HCT116 (cell line): Measurements from ENCODE around the gene FAM177B. TPM values are rescaled to one million over a fixed set of nuclear protein-coding genes. Genes with fewer than 3 reads are reported as not detected.

ENCODE experiments used
- ATAC-seq: fragments of 200-7000 bp; cut with Tn5 transposase; 2 replicates; pipeline ENCODE4 v1.9.1; 2020; ENCODE audit warnings: mild to moderate bottlenecking, moderate library complexity
- BruUV-seq: library from RNA; stranded (reverse); fragments of 400-500 nt; replicated peaks from 2 replicates; lab custom pipeline; 2021; lab: Mats Ljungman, UMichigan
- CTCF ChIA-PET: fragments of 300-600 bp; sonication (Branson Sonifier 250); formaldehyde crosslinking; loops from one replicate; lab custom pipeline; 2021; ENCODE audit warnings: antibody characterized with exemption; lab: Charles Lee
- POLR2A ChIA-PET: fragments of 300-600, 350-600 bp; sonication (Branson Sonifier 250); formaldehyde crosslinking; loops from one replicate; lab custom pipeline; 2021; ENCODE audit warnings: antibody characterized with exemption; lab: Charles Lee
- RAD21 ChIA-PET, 2 experiments: fragments of 300-600 bp; sonication (Branson Sonifier 250); formaldehyde crosslinking; loops; one replicate each; lab custom pipeline; 2023; ENCODE audit warnings: low total read pairs in 2 of 2; ENCODE audit not compliant: uncharacterized antibody in 2 of 2, unreplicated experiment in 2 of 2, low non-redundant PET in 1 of 2; lab: Charles Lee
- DNase-seq: peaks from one replicate; pipeline ENCODE4 v3.0.0-alpha.2; 2010; ENCODE audit warnings: low read depth, low spot score
- H2AFZ ChIP-seq: fragments of 200-600 bp; shearing (Covaris generic), sonication (generic); 2 replicates; pipeline ENCODE4 v1.6.1; 2017; ENCODE audit warnings: low read depth, mixed run types, mixed read lengths, antibody characterized with exemption, low read length; ENCODE audit not compliant: poor library complexity, severe bottlenecking
- H3K27ac ChIP-seq: 2 replicates; pipeline ENCODE4 v1.5.1; 2012; ENCODE audit warnings: low read depth, low read length
- H3K27me3 ChIP-seq: fragments of 200-600 bp; sonication (generic); 2 replicates; pipeline ENCODE4 v1.6.1; 2016; ENCODE audit warnings: mixed run types, low read length, mixed read lengths; ENCODE audit not compliant: insufficient read depth
- H3K36me3 ChIP-seq, 2 experiments: fragments of 200-500 bp in 1 of 2; fragments of 200-600 bp in 1 of 2; sonication (Bioruptor generic) in 1 of 2; sonication (generic) in 1 of 2; 2 replicates each; pipeline versions ENCODE4 v1.5.1 to v1.6.1; 2014 to 2016; ENCODE audit warnings: low read length in 2 of 2, inconsistent platforms in 1 of 2, mixed read lengths in 1 of 2, mixed run types in 1 of 2; ENCODE audit not compliant: insufficient read depth in 2 of 2, control insufficient read depth in 1 of 2
- H3K4me1 ChIP-seq, 2 experiments: fragments of 200-600 bp in 1 of 2; sonication (generic) in 1 of 2; 2 replicates each; pipeline versions ENCODE4 v1.5.1 to v1.6.1; 2012 to 2017; ENCODE audit warnings: low read length in 2 of 2, inconsistent platforms in 1 of 2, mild to moderate bottlenecking in 1 of 2, mixed read lengths in 1 of 2, mixed run types in 1 of 2, moderate library complexity in 1 of 2; ENCODE audit not compliant: insufficient read depth in 2 of 2, control insufficient read depth in 1 of 2
- H3K4me2 ChIP-seq: fragments of 200-600 bp; sonication (generic); 2 replicates; pipeline ENCODE4 v1.6.1; 2017; ENCODE audit warnings: mixed run types, low read length, mixed read lengths
- H3K4me3 ChIP-seq, 2 experiments: fragments of 200-600 bp in 1 of 2; sonication (generic) in 1 of 2; replicated peaks in 1 of 2; 2 replicates each; pipeline ENCODE4 v1.5.1; 2011 to 2016; ENCODE audit warnings: low read length in 2 of 2, control low read depth in 1 of 2, low read depth in 1 of 2, mild to moderate bottlenecking in 1 of 2, mixed read lengths in 1 of 2, mixed run types in 1 of 2
- H3K79me2 ChIP-seq: fragments of 200-600 bp; sonication (generic); 2 replicates; pipeline ENCODE4 v1.6.1; 2017; ENCODE audit warnings: mild to moderate bottlenecking, mixed run types, low read length, moderate library complexity, mixed read lengths; ENCODE audit not compliant: insufficient read depth
- H3K9ac ChIP-seq: fragments of 200-600 bp; sonication (generic); 2 replicates; pipeline ENCODE4 v1.6.1; 2016; ENCODE audit warnings: low read length, mixed read lengths
- H3K9me2 ChIP-seq: fragments of 200-600 bp; sonication (generic), shearing (Covaris generic); 2 replicates; pipeline ENCODE4 v1.6.1; 2017; ENCODE audit warnings: mixed run types, mild to moderate bottlenecking, moderate library complexity; ENCODE audit not compliant: insufficient read depth
- H3K9me3 ChIP-seq, 2 experiments: fragments of 200-500 bp in 1 of 2; fragments of 200-600 bp in 1 of 2; sonication (Bioruptor generic) in 1 of 2; sonication (generic) in 1 of 2; 2 replicates each; pipeline ENCODE4 v1.6.1; 2014 to 2017; ENCODE audit warnings: low read length in 2 of 2, mixed read lengths in 2 of 2, inconsistent platforms in 1 of 2, low read depth in 1 of 2, mild to moderate bottlenecking in 1 of 2, mixed run types in 1 of 2, moderate library complexity in 1 of 2; ENCODE audit not compliant: control insufficient read depth in 1 of 2, insufficient read depth in 1 of 2
- H4K20me1 ChIP-seq: fragments of 200-600 bp; sonication (generic), shearing (Covaris generic); 2 replicates; pipeline ENCODE4 v1.6.1; 2017; ENCODE audit warnings: mixed run types, mild to moderate bottlenecking, moderate library complexity; ENCODE audit not compliant: insufficient read depth
- CBX3 ChIP-seq: IDR thresholded peaks from 2 replicates; pipeline ENCODE4 v1.6.1; 2012; ENCODE audit warnings: low read depth
- EZH2 ChIP-seq: fragments of 200-600 bp; sonication (generic); IDR thresholded peaks from 2 replicates; pipeline ENCODE4 v1.6.1; 2017; ENCODE audit warnings: antibody characterized with exemption, mixed run types
- EZH2phosphoT487 ChIP-seq: fragments of 200-600 bp; IDR thresholded peaks from 2 replicates; pipeline ENCODE4 v1.6.1; 2018; ENCODE audit warnings: antibody characterized with exemption, borderline replicate concordance
- FOSL1 ChIP-seq: IDR thresholded peaks from 2 replicates; pipeline ENCODE4 v1.6.1; 2012; ENCODE audit warnings: low read depth
- JUND ChIP-seq: IDR thresholded peaks from 2 replicates; pipeline ENCODE4 v1.6.1; 2012
- RAD21 ChIP-seq: IDR thresholded peaks from 2 replicates; pipeline ENCODE4 v1.6.1; 2012; ENCODE audit warnings: low read depth, mild to moderate bottlenecking
- SIN3A ChIP-seq: IDR thresholded peaks from 2 replicates; pipeline ENCODE4 v1.6.1; 2012; ENCODE audit warnings: low read depth
- TCF7L2 ChIP-seq: IDR thresholded peaks from 2 replicates; pipeline ENCODE4 v1.7.0; 2011; ENCODE audit warnings: borderline replicate concordance, inconsistent platforms; ENCODE audit not compliant: insufficient read depth, insufficient read length; ENCODE audit errors: extremely low read depth
- ZFX ChIP-seq: fragments of 450-650 bp; IDR thresholded peaks from 2 replicates; pipeline ENCODE4 v1.6.1; 2017
- ZNF274 ChIP-seq: fragments of 200-500 bp; sonication (Bioruptor generic); IDR thresholded peaks from 2 replicates; pipeline ENCODE4 v1.6.1; 2014; ENCODE audit warnings: mild to moderate bottlenecking, low read depth, low read length, inconsistent platforms
- intact Hi-C: fragments of 100-400 bp; cut with micrococcal nuclease; formaldehyde crosslinking; loops from 2 replicates; pipeline ENCODE4 v1.10.0; 2022
- total RNA-seq: library from RNA; stranded (reverse); gene quantifications from one replicate; pipeline ENCODE4 v1.2.1, GENCODE V29; 2021; ENCODE audit not compliant: unreplicated experiment
- TF ChIP-seq, protein P1 (sequence below): IDR thresholded peaks from 2 replicates; pipeline ENCODE4 v1.6.1; 2012
- TF ChIP-seq, protein P2 (sequence below): IDR thresholded peaks from 2 replicates; pipeline ENCODE4 v1.6.1; 2012; ENCODE audit warnings: low read depth
- TF ChIP-seq, protein P3 (sequence below), 3 experiments: fragments of 200-600 bp in 1 of 3; sonication (generic) in 1 of 3; IDR thresholded peaks in 2 of 3; conservative IDR thresholded peaks in 1 of 3; 2 replicates each; pipeline ENCODE4 v1.5.1; 2012 to 2017; ENCODE audit warnings: low read depth in 2 of 3, low read length in 2 of 3, antibody characterized with exemption in 1 of 3, borderline replicate concordance in 1 of 3, control low read depth in 1 of 3, mild to moderate bottlenecking in 1 of 3, mixed read lengths in 1 of 3, mixed run types in 1 of 3, moderate library complexity in 1 of 3; ENCODE audit not compliant: insufficient read depth in 1 of 3

FAM177B gene
- total RNA-seq, 1 experiment from 2014 or later, result not detected

- Histone ChIP-seq H3K27ac (no peak overlapping the region), H3K79me2 (no peaks in the 10 kb centered on the region), H3K9ac (no peak overlapping the region), H3K9me3 (no peaks in the 10 kb centered on the region), H4K20me1 (no peaks in the 10 kb centered on the region), H3K9me2 (no peaks in the 10 kb centered on the region), H3K4me1 (no peaks in the 10 kb centered on the region), H2AFZ (no peak overlapping the region), H3K36me3 (no peaks in the 10 kb centered on the region), H3K4me3 (no peak overlapping the region), H3K4me2 (no peak overlapping the region), H3K27me3 (no peaks in the 10 kb centered on the region)
- intact Hi-C loops, result no loop called here
- no peak for ATAC-seq
- no TSS peak for BruUV-seq
- TF ChIP-seq CBX3 (no peak), ZNF274 (no peak), EZH2phosphoT487 (no peak), ZFX (no peak)
- TF ChIP-seq, protein P1, sequence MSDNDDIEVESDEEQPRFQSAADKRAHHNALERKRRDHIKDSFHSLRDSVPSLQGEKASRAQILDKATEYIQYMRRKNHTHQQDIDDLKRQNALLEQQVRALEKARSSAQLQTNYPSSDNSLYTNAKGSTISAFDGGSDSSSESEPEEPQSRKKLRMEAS, result no peak
- no peak for DNase-seq
- ChIA-PET CTCF (no interaction called here), POLR2A (no interaction called here), RAD21 (no interaction called here)
These were observed 20.8 kb downstream of the FAM177B start for GRCh38 chr1:222757646-222758268.

- DNase-seq (no peak), ATAC-seq (no peak)
- Histone ChIP-seq H2AFZ (no peak overlapping the region), H3K9ac (no peak overlapping the region), H3K4me3 (no peak overlapping the region), H3K27ac (no peak overlapping the region), H3K79me2 (no peaks in the 10 kb centered on the region), H3K36me3 (no peaks in the 10 kb centered on the region), H3K4me2 (no peak overlapping the region), H3K4me1 (no peaks in the 10 kb centered on the region), H3K27me3 (no peaks in the 10 kb centered on the region), H3K9me2 (no peaks in the 10 kb centered on the region), H3K9me3 (no peaks in the 10 kb centered on the region), H4K20me1 (no peaks in the 10 kb centered on the region)
- BruUV-seq, result no TSS peak
- ChIA-PET POLR2A (no interaction called here), RAD21 (no interaction called here), CTCF (interaction anchor here (1.0 kb wide), 1 partner anchor 9 kb away, joined by 3 read pairs; no protein-coding TSS in a partner anchor)
- no peak for TF ChIP-seq FOSL1
- TF ChIP-seq EZH2, result no peak
- TF ChIP-seq EZH2phosphoT487, result no peak
- no peak for TF ChIP-seq CBX3
- TF ChIP-seq, protein P2, sequence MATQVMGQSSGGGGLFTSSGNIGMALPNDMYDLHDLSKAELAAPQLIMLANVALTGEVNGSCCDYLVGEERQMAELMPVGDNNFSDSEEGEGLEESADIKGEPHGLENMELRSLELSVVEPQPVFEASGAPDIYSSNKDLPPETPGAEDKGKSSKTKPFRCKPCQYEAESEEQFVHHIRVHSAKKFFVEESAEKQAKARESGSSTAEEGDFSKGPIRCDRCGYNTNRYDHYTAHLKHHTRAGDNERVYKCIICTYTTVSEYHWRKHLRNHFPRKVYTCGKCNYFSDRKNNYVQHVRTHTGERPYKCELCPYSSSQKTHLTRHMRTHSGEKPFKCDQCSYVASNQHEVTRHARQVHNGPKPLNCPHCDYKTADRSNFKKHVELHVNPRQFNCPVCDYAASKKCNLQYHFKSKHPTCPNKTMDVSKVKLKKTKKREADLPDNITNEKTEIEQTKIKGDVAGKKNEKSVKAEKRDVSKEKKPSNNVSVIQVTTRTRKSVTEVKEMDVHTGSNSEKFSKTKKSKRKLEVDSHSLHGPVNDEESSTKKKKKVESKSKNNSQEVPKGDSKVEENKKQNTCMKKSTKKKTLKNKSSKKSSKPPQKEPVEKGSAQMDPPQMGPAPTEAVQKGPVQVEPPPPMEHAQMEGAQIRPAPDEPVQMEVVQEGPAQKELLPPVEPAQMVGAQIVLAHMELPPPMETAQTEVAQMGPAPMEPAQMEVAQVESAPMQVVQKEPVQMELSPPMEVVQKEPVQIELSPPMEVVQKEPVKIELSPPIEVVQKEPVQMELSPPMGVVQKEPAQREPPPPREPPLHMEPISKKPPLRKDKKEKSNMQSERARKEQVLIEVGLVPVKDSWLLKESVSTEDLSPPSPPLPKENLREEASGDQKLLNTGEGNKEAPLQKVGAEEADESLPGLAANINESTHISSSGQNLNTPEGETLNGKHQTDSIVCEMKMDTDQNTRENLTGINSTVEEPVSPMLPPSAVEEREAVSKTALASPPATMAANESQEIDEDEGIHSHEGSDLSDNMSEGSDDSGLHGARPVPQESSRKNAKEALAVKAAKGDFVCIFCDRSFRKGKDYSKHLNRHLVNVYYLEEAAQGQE, result no peak
- TF ChIP-seq ZNF274, result no peak
- no peak for TF ChIP-seq RAD21
- TF ChIP-seq JUND, result no peak
- TF ChIP-seq, protein P3, sequence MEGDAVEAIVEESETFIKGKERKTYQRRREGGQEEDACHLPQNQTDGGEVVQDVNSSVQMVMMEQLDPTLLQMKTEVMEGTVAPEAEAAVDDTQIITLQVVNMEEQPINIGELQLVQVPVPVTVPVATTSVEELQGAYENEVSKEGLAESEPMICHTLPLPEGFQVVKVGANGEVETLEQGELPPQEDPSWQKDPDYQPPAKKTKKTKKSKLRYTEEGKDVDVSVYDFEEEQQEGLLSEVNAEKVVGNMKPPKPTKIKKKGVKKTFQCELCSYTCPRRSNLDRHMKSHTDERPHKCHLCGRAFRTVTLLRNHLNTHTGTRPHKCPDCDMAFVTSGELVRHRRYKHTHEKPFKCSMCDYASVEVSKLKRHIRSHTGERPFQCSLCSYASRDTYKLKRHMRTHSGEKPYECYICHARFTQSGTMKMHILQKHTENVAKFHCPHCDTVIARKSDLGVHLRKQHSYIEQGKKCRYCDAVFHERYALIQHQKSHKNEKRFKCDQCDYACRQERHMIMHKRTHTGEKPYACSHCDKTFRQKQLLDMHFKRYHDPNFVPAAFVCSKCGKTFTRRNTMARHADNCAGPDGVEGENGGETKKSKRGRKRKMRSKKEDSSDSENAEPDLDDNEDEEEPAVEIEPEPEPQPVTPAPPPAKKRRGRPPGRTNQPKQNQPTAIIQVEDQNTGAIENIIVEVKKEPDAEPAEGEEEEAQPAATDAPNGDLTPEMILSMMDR (IDR thresholded peaks at IDR 0.05 in 2 of 3, conservative IDR thresholded peaks at IDR 0.05 in 1 of 3; ENCODE audit: borderline replicate concordance in 1 of 3, insufficient read depth in 1 of 3, low read depth in 2 of 3, low read length in 2 of 3), result no peak
- no peak for TF ChIP-seq SIN3A
- TF ChIP-seq TCF7L2, result no peak
- TF ChIP-seq ZFX, result no peak
- intact Hi-C loops, result no loop called here
These were observed 22.5 kb downstream of the FAM177B start for GRCh38 chr1:222759451-222760035.
